ENCODE measurements around the gene STXBP5. TPM values are rescaled to one million over a fixed set of nuclear protein-coding genes. Genes with fewer than 3 reads are reported as not detected.

STXBP5 gene
- total and polyA plus RNA-seq, 9 donors = 3.3 to 15.4 (median 10.4) TPM

DNA sequence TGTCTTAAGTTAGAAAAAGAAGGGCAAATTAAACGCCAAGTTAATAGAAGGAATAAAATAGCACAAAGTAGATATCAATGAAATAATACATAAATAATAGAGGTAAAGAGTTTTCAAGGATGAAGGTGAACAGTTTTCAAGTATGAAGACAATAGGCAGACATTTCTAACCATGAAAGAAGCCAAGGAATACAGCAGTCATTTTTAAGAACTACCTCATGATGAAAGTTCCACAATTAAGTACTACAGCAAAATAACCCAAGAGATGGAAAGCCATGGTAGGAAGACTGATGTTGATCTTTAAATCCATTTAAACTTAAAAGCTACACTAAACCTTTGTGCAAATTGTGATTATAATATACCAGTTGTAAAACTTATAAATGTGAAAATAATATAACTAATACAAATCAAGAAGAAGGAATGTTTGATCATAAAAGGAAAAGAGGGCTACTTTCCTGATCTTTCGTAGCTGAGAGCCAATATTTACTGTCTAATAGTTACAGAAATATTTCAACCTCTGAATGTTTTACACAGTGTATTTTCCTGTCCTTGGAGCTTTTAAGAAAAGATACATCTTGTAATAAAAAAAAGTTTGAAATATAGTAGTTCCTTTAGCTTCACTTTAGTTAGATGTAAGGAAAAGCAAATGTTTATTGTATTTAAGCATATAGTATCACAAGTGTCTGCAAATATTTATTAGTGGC lies 143.1 kb downstream of the STXBP5 start:
- TF ChIP-seq POLR2A (IDR thresholded peaks at IDR 0.05) (no peak), EP300 (IDR thresholded peaks at IDR 0.05) (no peak)
- TF ChIP-seq, protein P1, sequence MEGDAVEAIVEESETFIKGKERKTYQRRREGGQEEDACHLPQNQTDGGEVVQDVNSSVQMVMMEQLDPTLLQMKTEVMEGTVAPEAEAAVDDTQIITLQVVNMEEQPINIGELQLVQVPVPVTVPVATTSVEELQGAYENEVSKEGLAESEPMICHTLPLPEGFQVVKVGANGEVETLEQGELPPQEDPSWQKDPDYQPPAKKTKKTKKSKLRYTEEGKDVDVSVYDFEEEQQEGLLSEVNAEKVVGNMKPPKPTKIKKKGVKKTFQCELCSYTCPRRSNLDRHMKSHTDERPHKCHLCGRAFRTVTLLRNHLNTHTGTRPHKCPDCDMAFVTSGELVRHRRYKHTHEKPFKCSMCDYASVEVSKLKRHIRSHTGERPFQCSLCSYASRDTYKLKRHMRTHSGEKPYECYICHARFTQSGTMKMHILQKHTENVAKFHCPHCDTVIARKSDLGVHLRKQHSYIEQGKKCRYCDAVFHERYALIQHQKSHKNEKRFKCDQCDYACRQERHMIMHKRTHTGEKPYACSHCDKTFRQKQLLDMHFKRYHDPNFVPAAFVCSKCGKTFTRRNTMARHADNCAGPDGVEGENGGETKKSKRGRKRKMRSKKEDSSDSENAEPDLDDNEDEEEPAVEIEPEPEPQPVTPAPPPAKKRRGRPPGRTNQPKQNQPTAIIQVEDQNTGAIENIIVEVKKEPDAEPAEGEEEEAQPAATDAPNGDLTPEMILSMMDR (IDR thresholded peaks at IDR 0.05) = no peak
- H3K4me1 ChIP-seq (ENCODE audit: insufficient read depth) = no peaks in the 10 kb centered on the region
- no peak overlapping the region for H3K27ac ChIP-seq
- intact Hi-C loops (cut with DNase I) = no loop called here
- H3K27me3 ChIP-seq = no peaks in the 10 kb centered on the region
- WGBS, 3 donors = 70 to 84% (median 73%) methylated on average over 2 of the region's 2 CpGs
- DNase-seq = no peak
- no peaks in the 10 kb centered on the region for H3K36me3 ChIP-seq
- H3K9me3 ChIP-seq = no peaks in the 10 kb centered on the region
- no peak overlapping the region for H3K4me3 ChIP-seq

DNA sequence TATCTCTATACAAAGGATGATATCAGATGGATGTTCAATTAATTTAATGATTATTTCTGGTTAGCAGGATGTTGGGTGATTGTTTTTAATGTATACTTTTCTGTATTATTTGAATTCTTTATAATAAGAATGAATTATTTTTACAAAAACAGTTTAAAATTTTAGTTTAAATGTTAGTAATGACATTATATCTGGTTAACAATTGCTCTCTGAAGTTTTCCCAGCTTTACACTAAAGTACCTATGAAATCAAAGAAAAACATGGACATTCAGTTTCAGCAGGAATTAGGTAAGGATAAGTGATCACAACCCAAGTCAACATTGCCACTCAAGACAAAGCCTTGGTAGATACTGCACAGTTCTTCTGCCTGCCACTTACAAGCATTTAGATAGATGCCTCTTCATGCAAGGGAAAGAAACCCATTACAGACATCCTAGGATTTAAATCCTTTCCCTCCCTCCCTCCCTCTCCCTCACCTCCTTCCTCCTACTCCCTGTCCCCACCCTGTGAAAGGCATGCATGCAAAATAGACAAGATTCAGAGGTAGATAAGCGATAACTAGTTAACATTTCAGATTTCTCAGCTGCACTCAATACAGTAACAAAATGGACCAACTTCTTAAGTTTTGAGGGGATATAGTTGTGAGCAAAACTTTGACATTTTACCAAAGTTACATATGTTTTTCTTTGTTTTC lies 143.8 kb downstream of the STXBP5 start:
- no peaks in the 10 kb centered on the region for H3K27me3 ChIP-seq
- no peak overlapping the region for H3K4me3 ChIP-seq
- no peak for DNase-seq
- H3K4me1 ChIP-seq (ENCODE audit: insufficient read depth) = no peaks in the 10 kb centered on the region
- no peak overlapping the region for H3K27ac ChIP-seq
- intact Hi-C loops (cut with DNase I) = no loop called here
- H3K36me3 ChIP-seq = no peaks in the 10 kb centered on the region
- no peak for TF ChIP-seq EP300 (IDR thresholded peaks at IDR 0.05)
- TF ChIP-seq, protein P1 (IDR thresholded peaks at IDR 0.05) = no peak
- TF ChIP-seq POLR2A (IDR thresholded peaks at IDR 0.05) = no peak
- H3K9me3 ChIP-seq = no peaks in the 10 kb centered on the region
- WGBS, 3 donors = 89 to 97% (median 96%) methylated on average over 1 of the region's 1 CpG

DNA sequence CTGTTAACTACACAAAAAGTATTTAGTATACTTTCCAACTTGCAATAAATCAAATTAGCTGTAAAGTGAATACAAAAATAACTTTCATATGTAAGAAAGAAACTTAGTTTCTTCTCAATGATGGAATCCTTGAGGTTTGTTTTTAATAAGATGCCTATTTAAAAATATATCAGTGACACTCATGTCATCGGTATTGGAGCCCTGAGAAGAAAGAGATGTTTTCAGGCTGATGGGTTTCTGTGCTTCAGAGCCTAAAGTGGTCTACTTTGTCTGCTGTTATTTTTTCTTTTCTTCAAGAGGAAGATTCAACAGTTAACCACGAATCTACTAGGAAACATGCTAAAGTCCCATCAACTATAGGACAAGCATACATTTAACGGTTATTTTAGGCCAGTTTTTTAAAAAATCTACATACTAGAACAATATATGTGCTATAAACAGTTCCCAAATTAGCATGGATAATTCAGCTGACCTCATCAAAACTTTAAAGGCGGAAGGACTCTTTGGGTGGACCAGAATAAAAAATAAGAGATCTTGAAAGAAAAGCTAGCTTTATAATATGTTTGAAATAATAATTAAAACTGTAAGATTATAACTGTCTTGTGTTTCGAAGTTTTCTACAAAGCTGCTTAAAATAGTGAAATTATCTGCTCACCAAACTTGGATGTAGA lies 157.2 kb downstream of the STXBP5 start:
- TF ChIP-seq EP300 (IDR thresholded peaks at IDR 0.05) = no peak
- TF ChIP-seq, protein P1 (IDR thresholded peaks at IDR 0.05) = no peak
- no peak for TF ChIP-seq POLR2A (IDR thresholded peaks at IDR 0.05)
- Histone ChIP-seq H3K9me3 (no peaks in the 10 kb centered on the region), H3K4me1 (ENCODE audit: insufficient read depth) (no peaks in the 10 kb centered on the region), H3K36me3 (no peaks in the 10 kb centered on the region), H3K4me3 (no peak overlapping the region), H3K27me3 (no peaks in the 10 kb centered on the region), H3K27ac (no peak overlapping the region)
- WGBS, 3 donors = 90 to 94% (median 91%) methylated on average over 5 of the region's 5 CpGs
- DNase-seq = no peak
- intact Hi-C loops (cut with DNase I) = no loop called here

DNA sequence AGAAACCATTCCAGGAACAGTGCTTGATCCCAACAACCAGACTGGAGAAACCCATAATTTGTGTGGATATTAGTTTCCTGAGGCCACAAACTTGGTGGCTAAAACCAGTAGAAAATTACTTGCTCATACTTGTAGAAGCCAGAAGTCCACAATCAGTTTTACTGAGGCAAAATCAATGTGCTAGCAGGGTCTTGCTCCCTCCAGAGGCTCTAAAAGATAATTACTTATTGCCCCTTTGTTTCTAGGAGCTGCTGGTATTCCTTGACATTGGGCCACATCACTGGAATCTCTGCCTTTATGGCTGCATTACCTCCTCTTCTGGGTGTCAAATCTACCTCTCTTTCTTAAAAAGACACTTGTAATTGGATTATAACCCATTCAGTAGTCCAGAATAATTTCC lies 162.1 kb downstream of the STXBP5 start:
- Histone ChIP-seq H3K27me3 (no peaks in the 10 kb centered on the region), H3K9me3 (no peaks in the 10 kb centered on the region), H3K36me3 (no peaks in the 10 kb centered on the region), H3K27ac (no peak overlapping the region), H3K4me1 (ENCODE audit: insufficient read depth) (no peaks in the 10 kb centered on the region), H3K4me3 (no peak overlapping the region)
- TF ChIP-seq POLR2A (IDR thresholded peaks at IDR 0.05) = no peak
- TF ChIP-seq, protein P1 (IDR thresholded peaks at IDR 0.05) = no peak
- no peak for TF ChIP-seq EP300 (IDR thresholded peaks at IDR 0.05)
- intact Hi-C loops (cut with DNase I) = no loop called here
- no peak for DNase-seq

Data from ovary (tissue), 9 donors.